Measurements from ENCODE around the gene NCLN.
"Not testable (repeated sequence)": the region's sequence is repeated elsewhere in the genome, so short reads cannot be mapped to it uniquely, and the experiment has no call there.

The NCLN gene

GRCh38 chr19:3225677-3226093 lies 40.0 kb downstream of the NCLN start:
- no peak for DNase-seq (ENCODE audit: low read depth)

GRCh38 chr19:3227054-3227626 lies 41.4 kb downstream of the NCLN start:
- no peak for DNase-seq (ENCODE audit: low read depth)

GRCh38 chr19:3229346-3229743 lies 43.6 kb downstream of the NCLN start:
- no peak for DNase-seq (ENCODE audit: low read depth)

GRCh38 chr19:3229888-3230496 lies 44.3 kb downstream of the NCLN start:
- no peak for DNase-seq (ENCODE audit: low read depth)

GRCh38 chr19:3231288-3231687 lies 45.6 kb downstream of the NCLN start:
- DNase-seq (ENCODE audit: low read depth): no peak

GRCh38 chr19:3233116-3233515 lies 47.4 kb downstream of the NCLN start:
- DNase-seq (ENCODE audit: low read depth): no peak

- no peak for DNase-seq (ENCODE audit: low read depth)
Observed at GRCh38 chr19:3233831-3234230, 48.1 kb downstream of the NCLN start.

GRCh38 chr19:3234800-3235199 lies 49.1 kb downstream of the NCLN start:
- DNase-seq (ENCODE audit: low read depth): no peak

GRCh38 chr19:3235604-3236003 lies 49.9 kb downstream of the NCLN start:
- DNase-seq (ENCODE audit: low read depth): not testable (repeated sequence)

- DNase-seq (ENCODE audit: low read depth): no peak
Observed at GRCh38 chr19:3236272-3236671, 50.5 kb downstream of the NCLN start.

GRCh38 chr19:3238066-3238561 lies 52.4 kb downstream of the NCLN start:
- no peak for DNase-seq (ENCODE audit: low read depth)

GRCh38 chr19:3239367-3239766 lies 53.6 kb downstream of the NCLN start:
- DNase-seq (ENCODE audit: low read depth): no peak

- DNase-seq (ENCODE audit: low read depth): peak; percentile 65
Observed at GRCh38 chr19:3243819-3244700, 58.3 kb downstream of the NCLN start.

- no peak for DNase-seq (ENCODE audit: low read depth)
Observed at GRCh38 chr19:3245050-3245449, 59.3 kb downstream of the NCLN start.

- DNase-seq (ENCODE audit: low read depth): no peak
Observed at GRCh38 chr19:3248728-3249326, 63.1 kb downstream of the NCLN start.

GRCh38 chr19:3249408-3249807 lies 63.7 kb downstream of the NCLN start:
- DNase-seq (ENCODE audit: low read depth): no peak

GRCh38 chr19:3250675-3251074 lies 64.9 kb downstream of the NCLN start:
- peak; percentile 15 for DNase-seq (ENCODE audit: low read depth)

- no peak for DNase-seq (ENCODE audit: low read depth)
Observed at GRCh38 chr19:3251229-3251628, 65.5 kb downstream of the NCLN start.

- DNase-seq (ENCODE audit: low read depth): no peak
Observed at GRCh38 chr19:3252650-3253049, 66.9 kb downstream of the NCLN start.

- DNase-seq (ENCODE audit: low read depth): no peak
Observed at GRCh38 chr19:3253270-3253669, 67.5 kb downstream of the NCLN start.

- DNase-seq (ENCODE audit: low read depth): no peak
Observed at GRCh38 chr19:3254520-3254919, 68.8 kb downstream of the NCLN start.

GRCh38 chr19:3257071-3257470 lies 71.3 kb downstream of the NCLN start:
- no peak for DNase-seq (ENCODE audit: low read depth)
